HG02852 (cell line): ENCODE data around the gene HSPB8.
"Not testable (repeated sequence)": the region's sequence is repeated elsewhere in the genome, so short reads cannot be mapped to it uniquely, and the experiment has no call there.

ENCODE experiments used
- ATAC-seq: cut with Tn5 transposase; IDR thresholded peaks from one replicate; pipeline ENCODE4 v1.9.1; 2021; ENCODE audit warnings: mild to moderate bottlenecking, moderate library complexity; ENCODE audit not compliant: unreplicated experiment

The HSPB8 gene

GRCh38 chr12:119204671-119205285 is 26.0 kb downstream of the HSPB8 start:
- ATAC-seq = no peak

- no peak for ATAC-seq
Measured at GRCh38 chr12:119206348-119207062, 27.8 kb downstream of the HSPB8 start.

GRCh38 chr12:119207063-119207560 is 28.4 kb downstream of the HSPB8 start:
- ATAC-seq = no peak

GRCh38 chr12:119208626-119209061 is 29.9 kb downstream of the HSPB8 start:
- ATAC-seq = no peak

- no peak for ATAC-seq
Measured at GRCh38 chr12:119211884-119212283, 33.2 kb downstream of the HSPB8 start.

- ATAC-seq = no peak
Measured at GRCh38 chr12:119216084-119216483, 37.4 kb downstream of the HSPB8 start.

- ATAC-seq = not testable (repeated sequence)
Measured at GRCh38 chr12:119218875-119219274, 40.1 kb downstream of the HSPB8 start.

- no peak for ATAC-seq
Measured at GRCh38 chr12:119222222-119222951, 43.7 kb downstream of the HSPB8 start.

GRCh38 chr12:119225454-119225853 is 46.7 kb downstream of the HSPB8 start:
- ATAC-seq = no peak

- no peak for ATAC-seq
Measured at GRCh38 chr12:119227292-119227691, 48.6 kb downstream of the HSPB8 start.

- ATAC-seq = no peak
Measured at GRCh38 chr12:119229205-119229604, 50.5 kb downstream of the HSPB8 start.

- ATAC-seq = no peak
Measured at GRCh38 chr12:119229837-119230236, 51.1 kb downstream of the HSPB8 start.

- ATAC-seq = no peak
Measured at GRCh38 chr12:119230807-119231206, 52.1 kb downstream of the HSPB8 start.

- ATAC-seq = no peak
Measured at GRCh38 chr12:119231774-119232173, 53.0 kb downstream of the HSPB8 start.

GRCh38 chr12:119235197-119235751 is 56.5 kb downstream of the HSPB8 start:
- no peak for ATAC-seq

- ATAC-seq = no peak
Measured at GRCh38 chr12:119236372-119236771, 57.6 kb downstream of the HSPB8 start.

- ATAC-seq = no peak
Measured at GRCh38 chr12:119239040-119239439, 60.3 kb downstream of the HSPB8 start.

GRCh38 chr12:119241049-119241448 is 62.3 kb downstream of the HSPB8 start:
- ATAC-seq = no peak

GRCh38 chr12:119241580-119242169 is 62.9 kb downstream of the HSPB8 start:
- no peak for ATAC-seq
